Adipocyte (in vitro differentiated cells): ENCODE results near the gene PRKCD.

ENCODE experiments used
- DNase-seq: peaks from one replicate; pipeline ENCODE4 v3.0.0-alpha.2; 2015; ENCODE audit warnings: low read depth
- H3K27me3 ChIP-seq: replicated peaks from 2 replicates; pipeline ENCODE4 v1.7.0; 2013; ENCODE audit warnings: mild to moderate bottlenecking, low read length, moderate library complexity; ENCODE audit not compliant: control insufficient read depth, insufficient read depth
- H3K36me3 ChIP-seq: 2 replicates; pipeline ENCODE4 v1.7.0; 2013; ENCODE audit warnings: low read length, mild to moderate bottlenecking, moderate library complexity; ENCODE audit not compliant: control insufficient read depth, insufficient read depth, severe bottlenecking
- H3K4me1 ChIP-seq: 2 replicates; pipeline ENCODE4 v1.7.0; 2013; ENCODE audit warnings: mild to moderate bottlenecking, low read length, moderate library complexity; ENCODE audit not compliant: control insufficient read depth, insufficient read depth
- H3K4me3 ChIP-seq: 2 replicates; pipeline ENCODE4 v1.7.0; 2013; ENCODE audit warnings: mild to moderate bottlenecking, low read length, moderate library complexity
- H3K9ac ChIP-seq: 2 replicates; pipeline ENCODE4 v1.7.0; 2013; ENCODE audit warnings: mild to moderate bottlenecking, low read length, moderate library complexity
- H3K9me3 ChIP-seq: 2 replicates; pipeline ENCODE4 v1.7.0; 2013; ENCODE audit warnings: mild to moderate bottlenecking, low read length, moderate library complexity; ENCODE audit not compliant: control insufficient read depth

PRKCD gene

GRCh38 chr3:53126601-53127000 is 34.4 kb upstream of the PRKCD start:
- Histone ChIP-seq H3K27me3 (no peaks in the 10 kb centered on the region), H3K4me3 (no peak overlapping the region), H3K9me3 (no peaks in the 10 kb centered on the region), H3K36me3 (peaks cover 43% of the 10 kb centered on the region), H3K9ac (no peak overlapping the region), H3K4me1 (peaks cover 27% of the 10 kb centered on the region)
- no peak for DNase-seq

GRCh38 chr3:53129344-53129743 is 31.7 kb upstream of the PRKCD start:
- DNase-seq, result no peak
- Histone ChIP-seq H3K9me3 (no peaks in the 10 kb centered on the region), H3K4me1 (peaks cover 15% of the 10 kb centered on the region), H3K36me3 (peaks cover 18% of the 10 kb centered on the region), H3K4me3 (peak overlapping the region; percentile 94), H3K9ac (peak overlapping the region; percentile 93), H3K27me3 (no peaks in the 10 kb centered on the region)

- Histone ChIP-seq H3K4me1 (peaks cover 19% of the 10 kb centered on the region), H3K27me3 (no peaks in the 10 kb centered on the region), H3K4me3 (peak within 1 kb of the TSS; percentile 94), H3K9ac (peak within 1 kb of the TSS; percentile 93), H3K36me3 (peaks cover 7% of the 10 kb centered on the region), H3K9me3 (no peaks in the 10 kb centered on the region)
- peak; percentile 99 for DNase-seq
Observed at GRCh38 chr3:53130179-53131061, 30.6 kb upstream of the PRKCD start, which contains the start of gene RFT1. Gene RFT1, minus strand, starts transcription at chr3:53130435. Its CDS starts 35 bp downstream, at chr3:53130400.

- peak overlapping the region; percentile 94 for H3K4me3 ChIP-seq
Observed at GRCh38 chr3:53131096-53131495, 29.9 kb upstream of the PRKCD start.

GRCh38 chr3:53132347-53132746 is 28.7 kb upstream of the PRKCD start:
- no peaks in the 10 kb centered on the region for H3K36me3 ChIP-seq
- no peak overlapping the region for H3K9ac ChIP-seq
- H3K27me3 ChIP-seq, result no peaks in the 10 kb centered on the region
- DNase-seq, result no peak
- no peaks in the 10 kb centered on the region for H3K9me3 ChIP-seq
- H3K4me3 ChIP-seq, result no peak overlapping the region
- peaks cover 19% of the 10 kb centered on the region for H3K4me1 ChIP-seq

More at GRCh38 chr3:53131096-53131495, 29.9 kb upstream of the PRKCD start:
- peaks cover under 1% of the 10 kb centered on the region for H3K36me3 ChIP-seq
- no peaks in the 10 kb centered on the region for H3K9me3 ChIP-seq
- H3K27me3 ChIP-seq, result no peaks in the 10 kb centered on the region
- H3K9ac ChIP-seq, result peak overlapping the region; percentile 93
- H3K4me1 ChIP-seq, result peaks cover 19% of the 10 kb centered on the region
- DNase-seq, result no peak

GRCh38 chr3:53134631-53135232 is 26.3 kb upstream of the PRKCD start:
- Histone ChIP-seq H3K4me1 (peaks cover 12% of the 10 kb centered on the region), H3K9me3 (no peaks in the 10 kb centered on the region), H3K9ac (no peak overlapping the region), H3K36me3 (no peaks in the 10 kb centered on the region), H3K27me3 (no peaks in the 10 kb centered on the region), H3K4me3 (no peak overlapping the region)
- peak; percentile 83 for DNase-seq

GRCh38 chr3:53137221-53137620 is 23.8 kb upstream of the PRKCD start:
- no peak for DNase-seq
- no peaks in the 10 kb centered on the region for H3K36me3 ChIP-seq

GRCh38 chr3:53137835-53138446 is 23.1 kb upstream of the PRKCD start:
- H3K4me1 ChIP-seq, result peaks cover 14% of the 10 kb centered on the region
- no peaks in the 10 kb centered on the region for H3K27me3 ChIP-seq
- H3K9me3 ChIP-seq, result no peaks in the 10 kb centered on the region
- no peak for DNase-seq
- H3K4me3 ChIP-seq, result no peak overlapping the region
- no peaks in the 10 kb centered on the region for H3K36me3 ChIP-seq
- H3K9ac ChIP-seq, result no peak overlapping the region

More at GRCh38 chr3:53137221-53137620, 23.8 kb upstream of the PRKCD start:
- H3K27me3 ChIP-seq, result no peaks in the 10 kb centered on the region
- H3K4me1 ChIP-seq, result peaks cover 14% of the 10 kb centered on the region
- no peak overlapping the region for H3K9ac ChIP-seq
- H3K9me3 ChIP-seq, result no peaks in the 10 kb centered on the region
- no peak overlapping the region for H3K4me3 ChIP-seq

GRCh38 chr3:53139906-53140846 is 20.8 kb upstream of the PRKCD start:
- Histone ChIP-seq H3K36me3 (no peaks in the 10 kb centered on the region), H3K4me3 (no peak overlapping the region), H3K9ac (no peak overlapping the region), H3K4me1 (peaks cover 10% of the 10 kb centered on the region), H3K27me3 (no peaks in the 10 kb centered on the region), H3K9me3 (no peaks in the 10 kb centered on the region)
- DNase-seq, result no peak

- Histone ChIP-seq H3K27me3 (no peaks in the 10 kb centered on the region), H3K9ac (no peak overlapping the region), H3K4me1 (peaks cover 10% of the 10 kb centered on the region), H3K36me3 (no peaks in the 10 kb centered on the region), H3K9me3 (no peaks in the 10 kb centered on the region), H3K4me3 (no peak overlapping the region)
- DNase-seq, result peak; percentile 54
Observed at GRCh38 chr3:53140847-53141845, 19.9 kb upstream of the PRKCD start.
